Measurements from ENCODE around the gene MORN3.

GRCh38 chr12:121603581-121603980 is 65.9 kb downstream of the MORN3 start:
- TF ChIP-seq CTCF (IDR thresholded peaks at IDR 0.05; ENCODE audit: insufficient read depth, low read length) (no peak), POLR2AphosphoS5 (IDR thresholded peaks at IDR 0.05; ENCODE audit: low read depth) (no peak)

Measured in HL-60 (cell line).